Inflammatory macrophage treated with lipopolysaccharide for 1 hour (primary cell): ENCODE results near the gene C18orf32.
"Not testable (repeated sequence)": the region's sequence is repeated elsewhere in the genome, so short reads cannot be mapped to it uniquely, and the experiment has no call there.

Experiments
- DNase-seq, 2 donors: peaks; one replicate each; pipeline ENCODE4 v3.0.0-alpha.2; 2020 to 2022

C18orf32 gene

GRCh38 chr18:49500201-49500921, 13.3 kb upstream of the C18orf32 start:
- no peak for DNase-seq

- DNase-seq: no peak
These were observed 12.1 kb upstream of the C18orf32 start for GRCh38 chr18:49499046-49499637.

DNA sequence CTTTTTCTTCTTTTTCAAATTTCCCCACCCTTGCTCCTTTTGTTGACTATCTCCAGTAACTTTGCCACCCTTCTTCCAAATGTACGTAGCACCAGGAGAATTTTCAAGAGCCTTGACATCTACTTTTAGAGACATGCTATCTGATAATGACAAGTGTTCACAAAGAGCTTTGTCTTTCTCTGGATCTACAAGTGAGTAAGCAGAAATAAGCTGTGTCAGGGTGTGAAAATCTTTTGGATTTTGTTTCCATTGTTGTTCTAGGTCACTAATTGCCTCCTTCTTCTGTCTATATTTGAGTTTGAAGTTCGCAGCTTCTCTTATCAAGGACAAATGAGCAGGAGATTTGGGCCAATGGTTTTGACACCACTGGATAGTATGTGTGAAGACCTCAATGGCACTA, 8.4 kb upstream of the C18orf32 start:
- no peak for DNase-seq

DNA sequence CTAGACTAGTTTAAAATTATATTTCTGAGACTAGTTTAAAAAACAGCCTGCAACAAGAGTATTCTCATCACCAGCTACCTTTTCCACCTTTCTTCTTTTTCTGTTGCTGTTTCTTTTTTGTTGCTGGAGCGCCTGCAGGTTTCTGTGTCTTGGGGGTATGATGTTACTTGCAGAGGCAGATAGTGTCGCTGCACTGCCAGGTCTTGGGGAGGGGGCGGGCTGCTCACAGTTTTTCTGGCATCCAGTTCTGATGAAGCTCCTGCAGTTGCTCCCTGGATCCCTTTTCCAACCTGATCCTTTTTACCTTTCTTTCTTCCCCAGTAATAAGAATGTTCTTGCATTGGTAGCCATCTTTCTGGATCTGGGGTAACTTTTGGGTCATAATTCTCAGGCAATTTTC, 8.0 kb upstream of the C18orf32 start:
- no peak for DNase-seq

GRCh38 chr18:49494660-49495059, 7.6 kb upstream of the C18orf32 start:
- no peak for DNase-seq

- no peak for DNase-seq
These were observed 5.6 kb upstream of the C18orf32 start for GRCh38 chr18:49492694-49493033.

GRCh38 chr18:49491857-49492693, 5.0 kb upstream of the C18orf32 start, which contains the start of gene RPL17:
Gene RPL17, minus strand, starts transcription at chr18:49492465.
- DNase-seq: peak; percentile 97 to 98

DNA sequence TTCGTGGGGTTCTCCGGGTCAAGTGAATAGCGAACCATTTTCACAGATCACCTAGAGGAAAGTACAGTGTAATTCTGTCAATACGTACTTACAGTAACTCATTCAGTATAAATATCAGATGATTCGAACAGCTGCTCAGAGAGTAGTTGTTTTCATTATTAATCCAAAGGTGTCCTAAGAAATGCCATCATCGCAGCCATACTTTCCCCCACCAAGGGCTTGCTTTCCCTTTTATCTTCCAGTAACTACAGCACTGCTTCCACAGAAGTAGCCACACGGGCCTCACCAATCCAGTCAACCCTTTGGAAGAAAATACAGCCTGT, 4.5 kb upstream of the C18orf32 start:
- no peak for DNase-seq

- no peak for DNase-seq
These were observed 3.3 kb upstream of the C18orf32 start for GRCh38 chr18:49490246-49490762.

GRCh38 chr18:49487711-49488310, 777 bp upstream of the C18orf32 start:
- DNase-seq: no peak

GRCh38 chr18:49486606-49486952, 455 bp downstream of the C18orf32 start:
- peak; percentile 31 to 36 for DNase-seq

- DNase-seq: peak; percentile 24 to 25
These were observed 900 bp downstream of the C18orf32 start for GRCh38 chr18:49486134-49486533.

DNA sequence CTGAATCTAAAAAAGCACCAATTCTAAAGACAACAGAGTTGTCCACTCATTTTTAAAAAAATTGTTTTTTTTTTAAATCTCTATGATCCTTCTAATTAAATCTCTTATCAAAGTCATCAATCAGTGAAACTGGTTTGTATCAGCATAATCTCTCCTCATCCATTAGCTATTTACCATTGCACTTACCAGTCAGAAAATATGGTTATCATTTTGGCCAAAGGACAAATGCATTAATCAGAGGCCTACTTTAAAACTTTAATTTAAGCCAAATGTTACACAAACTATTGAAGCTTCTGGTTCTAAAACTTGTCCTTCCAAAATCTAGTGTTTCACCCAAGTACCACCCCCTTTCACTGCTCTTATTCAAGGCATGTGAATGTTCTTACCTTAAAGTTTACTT, 3.8 kb downstream of the C18orf32 start:
- DNase-seq: no peak

- DNase-seq: no peak
These were observed 5.1 kb downstream of the C18orf32 start for GRCh38 chr18:49481907-49482306.

- no peak for DNase-seq
These were observed 5.7 kb downstream of the C18orf32 start for GRCh38 chr18:49481317-49481716.

GRCh38 chr18:49479381-49480137, 7.5 kb downstream of the C18orf32 start:
- no peak for DNase-seq

GRCh38 chr18:49476664-49477411, 10.2 kb downstream of the C18orf32 start:
- DNase-seq: peak; percentile 65 to 72

DNA sequence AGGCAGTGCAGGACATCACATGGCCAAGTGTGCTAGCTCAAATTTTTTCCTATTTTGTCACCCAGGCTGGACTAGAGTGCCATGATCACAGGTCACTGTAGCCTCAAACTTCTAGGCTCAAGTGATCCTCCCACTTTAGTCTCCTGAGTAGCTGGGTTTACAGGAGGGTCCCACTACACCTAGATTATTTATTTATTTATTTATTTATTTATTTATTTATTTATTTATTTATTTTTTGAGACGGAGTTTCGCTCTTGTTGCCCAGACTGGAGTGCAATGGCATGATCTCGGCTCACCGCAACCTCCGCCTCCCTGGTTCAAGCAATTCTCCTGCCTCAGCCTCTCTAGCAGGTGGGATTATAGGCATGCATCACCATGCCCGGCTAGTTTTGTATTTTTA, 12.1 kb downstream of the C18orf32 start:
- not testable (repeated sequence) for DNase-seq

DNA sequence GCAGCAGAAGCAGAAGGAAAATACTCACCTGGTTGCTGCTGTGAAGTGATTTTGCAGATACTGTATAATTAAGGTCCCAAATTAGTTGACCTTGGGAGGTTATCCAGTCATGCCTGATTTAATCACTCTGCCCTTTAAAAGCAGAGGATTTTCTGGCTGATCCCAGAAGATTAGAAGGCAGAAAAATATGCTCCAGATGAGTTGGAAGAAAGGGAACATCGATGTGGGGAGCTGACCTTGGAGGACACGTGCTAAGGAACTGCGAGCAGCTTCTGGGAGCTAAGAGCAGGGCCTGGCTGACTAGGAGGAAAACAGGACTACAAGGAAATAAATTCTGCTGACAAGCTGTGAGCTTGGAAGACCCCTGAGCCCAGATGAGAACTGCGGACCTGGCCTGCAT, 13.3 kb downstream of the C18orf32 start:
- DNase-seq: no peak

- DNase-seq: no peak
These were observed 14.6 kb downstream of the C18orf32 start for GRCh38 chr18:49472459-49472858.

GRCh38 chr18:49471532-49471931, 15.5 kb downstream of the C18orf32 start:
- DNase-seq: no peak

DNA sequence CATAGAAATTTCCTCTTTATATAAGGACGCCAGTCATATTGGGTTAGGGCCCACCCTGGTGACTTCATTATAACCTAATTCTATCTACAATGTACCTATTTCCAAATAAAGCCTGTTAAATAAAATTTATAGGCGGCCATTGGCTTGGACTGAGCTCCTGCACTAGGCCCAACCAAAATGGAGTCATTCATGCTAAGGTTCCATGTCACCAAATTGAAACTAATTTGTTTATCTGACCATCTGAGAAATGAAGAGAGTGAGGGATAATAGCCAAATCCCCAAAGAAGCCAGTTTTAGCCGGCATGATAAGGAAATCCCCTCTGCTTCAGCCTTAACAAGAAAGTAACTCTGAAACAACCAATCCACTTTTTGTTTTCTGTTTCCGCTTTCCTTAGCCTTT, 19.4 kb downstream of the C18orf32 start:
- no peak for DNase-seq
